Gastrocnemius medialis (tissue), 4 donors: ENCODE results near the gene MMP24.

ENCODE experiments used
- CTCF ChIP-seq, 5 experiments: fragments of 450-650 bp in 3 of 5; fragments of 200-600 bp in 2 of 5; sonication (generic) in 2 of 5; IDR thresholded peaks in 4 of 5; conservative IDR thresholded peaks in 1 of 5; 1 replicate in 4 of 5; 2 replicates in 1 of 5; pipeline ENCODE4 v1.5.1; 2016 to 2019; ENCODE audit warnings: antibody characterized with exemption in 5 of 5, mild to moderate bottlenecking in 3 of 5, moderate library complexity in 3 of 5
- POLR2A ChIP-seq, 2 donors: fragments of 450-650 bp; IDR thresholded peaks; one replicate each; pipeline ENCODE4 v1.6.1; 2017; ENCODE audit warnings: antibody characterized with exemption in 2 of 2, mild to moderate bottlenecking in 2 of 2, moderate library complexity in 2 of 2

- TF ChIP-seq CTCF (IDR thresholded peaks at IDR 0.05 in 4 of 5, conservative IDR thresholded peaks at IDR 0.05 in 1 of 5) (no peak), POLR2A (IDR thresholded peaks at IDR 0.05) (no peak)
Observed at GRCh38 chr20:35181731-35182130, 44.8 kb upstream of the MMP24 start.
